ENCODE results near the gene NRCAM. TPM values are rescaled to one million over a fixed set of nuclear protein-coding genes. Genes with fewer than 3 reads are reported as not detected.

NRCAM gene
- total and polyA plus RNA-seq, 2 of the 13 experiments (the other 11 are each of a cell fraction or from before 2014, with no cell fraction given), result 0.31 to 0.33 TPM

DNA sequence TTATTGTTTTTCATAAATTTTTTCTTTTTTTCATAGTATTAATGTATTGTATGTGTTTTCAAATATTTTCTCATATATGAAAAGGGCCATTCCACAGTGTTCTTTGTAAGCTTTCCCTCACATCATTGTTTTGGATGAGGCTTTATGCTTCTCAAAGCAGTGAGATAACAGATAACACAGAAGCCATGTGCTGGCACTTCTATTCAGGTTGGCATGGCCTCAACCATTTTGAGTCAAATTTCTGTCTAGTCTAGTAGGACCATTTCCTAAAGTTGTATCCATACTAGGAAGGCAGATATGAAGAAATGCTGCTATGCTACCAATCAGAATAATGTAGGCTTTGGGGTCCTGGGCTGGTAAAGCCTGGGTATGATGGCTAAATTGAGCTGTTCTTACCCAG lies 190.2 kb downstream of the NRCAM start:
- no peak overlapping the region for H3K27ac ChIP-seq (ENCODE audit: extremely low read length, insufficient read depth, low read length)
- no TSS peak for BruUV-seq (replicated peaks)
- POLR2A ChIA-PET, result no interaction called here
- intact Hi-C loops (cut with micrococcal nuclease; ENCODE audit: unreplicated experiment), result no loop called here
- H3K4me3 ChIP-seq (replicated peaks in 1 of 3; ENCODE audit: insufficient read depth in 1 of 3, low read depth in 2 of 3, low read length in 3 of 3), result no peak overlapping the region
- CTCF ChIA-PET (ENCODE audit: low intra/inter-chr PET ratio, low total read pairs), result no interaction called here
- ATAC-seq (no peak), FAIRE-seq (no peak), DNase-seq (ENCODE audit: low spot score) (no peak)
- no peak overlapping the region for H3K9ac ChIP-seq (ENCODE audit: insufficient read depth, low read depth, low read length)
- TF ChIP-seq TAF15 (IDR thresholded peaks at IDR 0.05; ENCODE audit: low read depth, low read length, poor library complexity, severe bottlenecking) (no peak), ELF1 (CRISPR knock-in tag; IDR thresholded peaks at IDR 0.05) (no peak)
- no peak overlapping the region for H3K4me2 ChIP-seq (ENCODE audit: low read depth, low read length)
- H3K27me3 ChIP-seq (ENCODE audit: control insufficient read depth in 1 of 2, insufficient read depth in 2 of 2, low read length in 2 of 2), result no peaks in the 10 kb centered on the region
- H4K20me1 ChIP-seq (ENCODE audit: insufficient read depth, low read length), result no peaks in the 10 kb centered on the region
- no peaks in the 10 kb centered on the region for H3K36me3 ChIP-seq (replicated peaks in 1 of 2; ENCODE audit: control insufficient read depth in 1 of 2, insufficient read depth in 2 of 2, low read length in 2 of 2)
- in situ Hi-C loops (cut with HindIII; ENCODE audit: extremely low pct_ligation_motif_present, low pct_unique_long_range_greater_than_20kb), result no loop called here
- no peak overlapping the region for H2AFZ ChIP-seq (ENCODE audit: low read length)
- H3K9me3 ChIP-seq (ENCODE audit: low read length), result no peaks in the 10 kb centered on the region
- H3K4me1 ChIP-seq (ENCODE audit: insufficient read depth, low read length), result no peaks in the 10 kb centered on the region
- no peaks in the 10 kb centered on the region for H3K79me2 ChIP-seq (ENCODE audit: insufficient read depth, low read length)

GRCh38 chr7:108265007-108265406 lies 191.2 kb downstream of the NRCAM start:
- H3K36me3 ChIP-seq (replicated peaks in 1 of 2; ENCODE audit: control insufficient read depth in 1 of 2, insufficient read depth in 2 of 2, low read length in 2 of 2), result no peaks in the 10 kb centered on the region
- POLR2A ChIA-PET, result no interaction called here
- no peaks in the 10 kb centered on the region for H3K27me3 ChIP-seq (ENCODE audit: control insufficient read depth in 1 of 2, insufficient read depth in 2 of 2, low read length in 2 of 2)
- no peak overlapping the region for H3K27ac ChIP-seq (ENCODE audit: extremely low read length, insufficient read depth, low read length)
- H3K79me2 ChIP-seq (ENCODE audit: insufficient read depth, low read length), result no peaks in the 10 kb centered on the region
- no peak for DNase-seq (ENCODE audit: low spot score)
- no peaks in the 10 kb centered on the region for H3K9me3 ChIP-seq (ENCODE audit: low read length)
- intact Hi-C loops (cut with micrococcal nuclease; ENCODE audit: unreplicated experiment), result no loop called here
- FAIRE-seq, result no peak
- CTCF ChIA-PET (ENCODE audit: low intra/inter-chr PET ratio, low total read pairs), result no interaction called here
- H3K4me2 ChIP-seq (ENCODE audit: low read depth, low read length), result no peak overlapping the region
- no peaks in the 10 kb centered on the region for H3K4me1 ChIP-seq (ENCODE audit: insufficient read depth, low read length)
- no TSS peak for BruUV-seq (replicated peaks)
- no peak overlapping the region for H2AFZ ChIP-seq (ENCODE audit: low read length)
- H3K9ac ChIP-seq (ENCODE audit: insufficient read depth, low read depth, low read length), result no peak overlapping the region
- H4K20me1 ChIP-seq (ENCODE audit: insufficient read depth, low read length), result no peaks in the 10 kb centered on the region
- no peak overlapping the region for H3K4me3 ChIP-seq (replicated peaks in 1 of 3; ENCODE audit: insufficient read depth in 1 of 3, low read depth in 2 of 3, low read length in 3 of 3)
- in situ Hi-C loops (cut with HindIII; ENCODE audit: extremely low pct_ligation_motif_present, low pct_unique_long_range_greater_than_20kb), result no loop called here
- no peak for ATAC-seq
- WGBS (ENCODE audit: low lambda C conversion rate), result 47% methylated on average over 3 of the region's 3 CpGs
- no peak for TF ChIP-seq RFX1 (IDR thresholded peaks at IDR 0.05)
- no peak for TF ChIP-seq ZNF251 (CRISPR knock-in tag; IDR thresholded peaks at IDR 0.05)
- no peak for TF ChIP-seq ZNF7 (CRISPR knock-in tag; IDR thresholded peaks at IDR 0.05)
- TF ChIP-seq ATAD3A (CRISPR knock-in tag; IDR thresholded peaks at IDR 0.05), result no peak
- no peak for TF ChIP-seq ZNF441 (CRISPR knock-in tag; IDR thresholded peaks at IDR 0.05; ENCODE audit: borderline replicate concordance)
- no peak for TF ChIP-seq ISX (CRISPR knock-in tag; conservative IDR thresholded peaks at IDR 0.05)
- TF ChIP-seq REPIN1 (CRISPR knock-in tag; IDR thresholded peaks at IDR 0.05; ENCODE audit: borderline replicate concordance, low read depth), result no peak
- TF ChIP-seq FOXA1 (IDR thresholded peaks at IDR 0.05), result no peak
- TF ChIP-seq FOXA1 (CRISPR knock-in tag; IDR thresholded peaks at IDR 0.05), result no peak
- TF ChIP-seq ZNF777 (CRISPR knock-in tag; IDR thresholded peaks at IDR 0.05), result no peak
- TF ChIP-seq ZBTB3 (CRISPR knock-in tag; IDR thresholded peaks at IDR 0.05; ENCODE audit: borderline replicate concordance, low read depth), result no peak
- no peak for TF ChIP-seq ZFP36L2 (CRISPR knock-in tag; IDR thresholded peaks at IDR 0.05)
- TF ChIP-seq ZNF687 (CRISPR knock-in tag; IDR thresholded peaks at IDR 0.05), result no peak
- TF ChIP-seq NR2F2 (IDR thresholded peaks at IDR 0.05; ENCODE audit: borderline replicate concordance, low read depth), result no peak
- TF ChIP-seq, protein P1, sequence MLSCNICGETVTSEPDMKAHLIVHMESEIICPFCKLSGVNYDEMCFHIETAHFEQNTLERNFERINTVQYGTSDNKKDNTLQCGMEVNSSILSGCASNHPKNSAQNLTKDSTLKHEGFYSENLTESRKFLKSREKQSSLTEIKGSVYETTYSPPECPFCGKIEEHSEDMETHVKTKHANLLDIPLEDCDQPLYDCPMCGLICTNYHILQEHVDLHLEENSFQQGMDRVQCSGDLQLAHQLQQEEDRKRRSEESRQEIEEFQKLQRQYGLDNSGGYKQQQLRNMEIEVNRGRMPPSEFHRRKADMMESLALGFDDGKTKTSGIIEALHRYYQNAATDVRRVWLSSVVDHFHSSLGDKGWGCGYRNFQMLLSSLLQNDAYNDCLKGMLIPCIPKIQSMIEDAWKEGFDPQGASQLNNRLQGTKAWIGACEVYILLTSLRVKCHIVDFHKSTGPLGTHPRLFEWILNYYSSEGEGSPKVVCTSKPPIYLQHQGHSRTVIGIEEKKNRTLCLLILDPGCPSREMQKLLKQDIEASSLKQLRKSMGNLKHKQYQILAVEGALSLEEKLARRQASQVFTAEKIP (CRISPR knock-in tag; IDR thresholded peaks at IDR 0.05; ENCODE audit: borderline replicate concordance), result no peak

Data from HepG2 (cell line).